GM12878 (cell line): ENCODE results near the gene MCM5. TPM values are rescaled to one million over a fixed set of nuclear protein-coding genes. Genes with fewer than 3 reads are reported as not detected.
A peak's percentile ranks its signal among the peaks of the same experiment; 100 is the strongest.

Experiments
- CEBPB ChIP-seq, 2 experiments: fragments of 150-350 bp in 1 of 2; IDR thresholded peaks; 2 replicates each; pipeline ENCODE4 v1.6.1; 2012 to 2014; ENCODE audit warnings: low read depth in 2 of 2, low read length in 2 of 2, borderline replicate concordance in 1 of 2, inconsistent platforms in 1 of 2
- IRF4 ChIP-seq: IDR thresholded peaks from 2 replicates; pipeline ENCODE4 v1.6.1; 2011; ENCODE audit warnings: low read depth, low read length
- LARP7 ChIP-seq: fragments of 450-650 bp; IDR thresholded peaks from 2 replicates; pipeline ENCODE4 v1.6.1; 2017; ENCODE audit warnings: mild to moderate bottlenecking
- RAD51 ChIP-seq: fragments of 450-650 bp; IDR thresholded peaks from 2 replicates; pipeline ENCODE4 v1.6.1; 2016; ENCODE audit warnings: moderate library complexity, mild to moderate bottlenecking, inconsistent platforms
- RELA ChIP-seq: fragments of 450-650 bp; IDR thresholded peaks from 2 replicates; pipeline ENCODE4 v1.8.0; 2014; ENCODE audit warnings: borderline replicate concordance; ENCODE audit not compliant: partially characterized antibody
- TBL1XR1 ChIP-seq: IDR thresholded peaks from 2 replicates; pipeline ENCODE4 v1.6.1; 2012; ENCODE audit warnings: low read depth, low read length, improper control_type of control experiment
- TCF7 ChIP-seq: IDR thresholded peaks from 2 replicates; pipeline ENCODE4 v1.6.1; 2014; ENCODE audit warnings: antibody characterized with exemption, borderline replicate concordance
- polyA plus RNA-seq, 11 experiments: library from polyadenylated mRNA; depleted of rRNA in 4 of 11; unstranded in 6 of 11; stranded (reverse) in 5 of 11; fragments of >200 nt; fragmentation: Nextera tagmentation in 4 of 11; fragmentation: Illumina TruSeq in 1 of 11; extraction: Ambion mirVana in 4 of 11; extraction: Trizol in 1 of 11; gene quantifications; 1 replicate in 1 of 11; 2 replicates in 10 of 11; pipeline versions ENCODE4 v1.2.1 to v1.2.3, GENCODE V29; 2011 to 2016; ENCODE audit warnings: inconsistent platforms in 2 of 11, missing spikeins in 2 of 11, low read depth in 1 of 11
- total RNA-seq, 4 experiments: library from RNA; depleted of rRNA in 3 of 4; stranded (reverse); fragments of >200 nt in 3 of 4; fragmentation: Illumina TruSeq in 1 of 4; extraction: Trizol in 1 of 4; gene quantifications; 2 replicates each; pipeline versions ENCODE4 v1.2.1 to v1.2.3, GENCODE V29; 2013 to 2021
- TF ChIP-seq, protein P1 (sequence below): fragments of 450-650 bp; IDR thresholded peaks from 2 replicates; pipeline ENCODE4 v1.6.1; 2017; ENCODE audit warnings: antibody characterized with exemption, mild to moderate bottlenecking, moderate library complexity
- TF ChIP-seq, protein P2 (sequence below): IDR thresholded peaks from 2 replicates; pipeline ENCODE4 v1.6.1; 2011; ENCODE audit warnings: borderline replicate concordance, low read depth, mild to moderate bottlenecking, moderate library complexity, mixed read lengths, low read length; ENCODE audit not compliant: insufficient read depth; ENCODE audit errors: extremely low read length
- TF ChIP-seq, protein P3 (sequence below): fragments of 450-650 bp; IDR thresholded peaks from 2 replicates; pipeline ENCODE4 v1.6.1; 2018; ENCODE audit warnings: borderline replicate concordance, mild to moderate bottlenecking; ENCODE audit not compliant: partially characterized antibody
- TF ChIP-seq, protein P4 (sequence below): fragments of 450-650 bp; IDR thresholded peaks from 2 replicates; pipeline ENCODE4 v1.6.1; 2018; ENCODE audit warnings: mild to moderate bottlenecking, low read depth, moderate library complexity; ENCODE audit not compliant: partially characterized antibody
- TF ChIP-seq, protein P5 (sequence below): IDR thresholded peaks from 2 replicates; pipeline ENCODE4 v1.6.1; 2011; ENCODE audit warnings: low read depth, low read length, improper control_type of control experiment, borderline replicate concordance
- TF ChIP-seq, protein P6 (sequence below): fragments of 450-650 bp; formaldehyde crosslinking; IDR thresholded peaks from 2 replicates; pipeline ENCODE4 v1.5.0; 2022; ENCODE audit warnings: mild to moderate bottlenecking, missing genetic modification characterization
- TF ChIP-seq, protein P7 (sequence below): fragments of 150-350 bp; IDR thresholded peaks from 2 replicates; pipeline ENCODE4 v1.6.1; 2014; ENCODE audit warnings: mild to moderate bottlenecking, low read depth, low read length

MCM5 gene
- total and polyA plus RNA-seq, 10 of the 15 experiments (the other 5 are each of a cell fraction or from before 2014, with no cell fraction given), result 14.1 to 360 (median 164) TPM

DNA sequence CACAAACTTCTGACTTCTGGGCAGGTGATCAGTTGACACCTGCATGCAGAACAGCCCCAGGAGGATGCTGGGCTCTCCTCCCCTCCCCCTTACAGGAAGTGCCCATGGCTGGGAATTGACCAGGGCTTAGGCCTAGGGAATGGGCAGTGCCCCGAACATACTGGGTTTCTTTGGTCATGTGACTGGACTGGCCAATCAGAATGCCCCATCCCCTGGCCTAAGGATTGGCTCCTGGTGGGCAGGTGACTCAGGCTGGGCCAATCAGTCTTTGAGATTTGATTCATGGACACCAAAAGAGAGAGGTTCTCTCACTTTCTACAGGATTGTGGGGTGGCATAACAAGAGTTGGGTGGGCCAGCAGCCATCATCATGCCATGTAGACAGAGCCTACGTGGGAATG is 37.1 kb downstream of the MCM5 start (continued):
- TF ChIP-seq, protein P1, sequence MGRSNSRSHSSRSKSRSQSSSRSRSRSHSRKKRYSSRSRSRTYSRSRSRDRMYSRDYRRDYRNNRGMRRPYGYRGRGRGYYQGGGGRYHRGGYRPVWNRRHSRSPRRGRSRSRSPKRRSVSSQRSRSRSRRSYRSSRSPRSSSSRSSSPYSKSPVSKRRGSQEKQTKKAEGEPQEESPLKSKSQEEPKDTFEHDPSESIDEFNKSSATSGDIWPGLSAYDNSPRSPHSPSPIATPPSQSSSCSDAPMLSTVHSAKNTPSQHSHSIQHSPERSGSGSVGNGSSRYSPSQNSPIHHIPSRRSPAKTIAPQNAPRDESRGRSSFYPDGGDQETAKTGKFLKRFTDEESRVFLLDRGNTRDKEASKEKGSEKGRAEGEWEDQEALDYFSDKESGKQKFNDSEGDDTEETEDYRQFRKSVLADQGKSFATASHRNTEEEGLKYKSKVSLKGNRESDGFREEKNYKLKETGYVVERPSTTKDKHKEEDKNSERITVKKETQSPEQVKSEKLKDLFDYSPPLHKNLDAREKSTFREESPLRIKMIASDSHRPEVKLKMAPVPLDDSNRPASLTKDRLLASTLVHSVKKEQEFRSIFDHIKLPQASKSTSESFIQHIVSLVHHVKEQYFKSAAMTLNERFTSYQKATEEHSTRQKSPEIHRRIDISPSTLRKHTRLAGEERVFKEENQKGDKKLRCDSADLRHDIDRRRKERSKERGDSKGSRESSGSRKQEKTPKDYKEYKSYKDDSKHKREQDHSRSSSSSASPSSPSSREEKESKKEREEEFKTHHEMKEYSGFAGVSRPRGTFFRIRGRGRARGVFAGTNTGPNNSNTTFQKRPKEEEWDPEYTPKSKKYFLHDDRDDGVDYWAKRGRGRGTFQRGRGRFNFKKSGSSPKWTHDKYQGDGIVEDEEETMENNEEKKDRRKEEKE, result no peak
- TF ChIP-seq CEBPB (IDR thresholded peaks at IDR 0.05; ENCODE audit: borderline replicate concordance in 1 of 2, low read depth in 2 of 2, low read length in 2 of 2), result no peak
- no peak for TF ChIP-seq RELA
- no peak for TF ChIP-seq IRF4
- TF ChIP-seq, protein P2, sequence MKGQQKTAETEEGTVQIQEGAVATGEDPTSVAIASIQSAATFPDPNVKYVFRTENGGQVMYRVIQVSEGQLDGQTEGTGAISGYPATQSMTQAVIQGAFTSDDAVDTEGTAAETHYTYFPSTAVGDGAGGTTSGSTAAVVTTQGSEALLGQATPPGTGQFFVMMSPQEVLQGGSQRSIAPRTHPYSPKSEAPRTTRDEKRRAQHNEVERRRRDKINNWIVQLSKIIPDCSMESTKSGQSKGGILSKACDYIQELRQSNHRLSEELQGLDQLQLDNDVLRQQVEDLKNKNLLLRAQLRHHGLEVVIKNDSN, result peak; percentile 75
- TF ChIP-seq TBL1XR1, result no peak
- TF ChIP-seq LARP7, result no peak
- TF ChIP-seq, protein P3, sequence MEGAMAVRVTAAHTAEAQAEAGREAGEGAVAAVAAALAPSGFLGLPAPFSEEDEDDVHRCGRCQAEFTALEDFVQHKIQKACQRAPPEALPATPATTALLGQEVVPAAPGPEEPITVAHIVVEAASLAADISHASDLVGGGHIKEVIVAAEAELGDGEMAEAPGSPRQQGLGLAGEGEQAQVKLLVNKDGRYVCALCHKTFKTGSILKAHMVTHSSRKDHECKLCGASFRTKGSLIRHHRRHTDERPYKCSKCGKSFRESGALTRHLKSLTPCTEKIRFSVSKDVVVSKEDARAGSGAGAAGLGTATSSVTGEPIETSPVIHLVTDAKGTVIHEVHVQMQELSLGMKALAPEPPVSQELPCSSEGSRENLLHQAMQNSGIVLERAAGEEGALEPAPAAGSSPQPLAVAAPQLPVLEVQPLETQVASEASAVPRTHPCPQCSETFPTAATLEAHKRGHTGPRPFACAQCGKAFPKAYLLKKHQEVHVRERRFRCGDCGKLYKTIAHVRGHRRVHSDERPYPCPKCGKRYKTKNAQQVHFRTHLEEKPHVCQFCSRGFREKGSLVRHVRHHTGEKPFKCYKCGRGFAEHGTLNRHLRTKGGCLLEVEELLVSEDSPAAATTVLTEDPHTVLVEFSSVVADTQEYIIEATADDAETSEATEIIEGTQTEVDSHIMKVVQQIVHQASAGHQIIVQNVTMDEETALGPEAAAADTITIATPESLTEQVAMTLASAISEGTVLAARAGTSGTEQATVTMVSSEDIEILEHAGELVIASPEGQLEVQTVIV, result no peak
- TF ChIP-seq, protein P4, sequence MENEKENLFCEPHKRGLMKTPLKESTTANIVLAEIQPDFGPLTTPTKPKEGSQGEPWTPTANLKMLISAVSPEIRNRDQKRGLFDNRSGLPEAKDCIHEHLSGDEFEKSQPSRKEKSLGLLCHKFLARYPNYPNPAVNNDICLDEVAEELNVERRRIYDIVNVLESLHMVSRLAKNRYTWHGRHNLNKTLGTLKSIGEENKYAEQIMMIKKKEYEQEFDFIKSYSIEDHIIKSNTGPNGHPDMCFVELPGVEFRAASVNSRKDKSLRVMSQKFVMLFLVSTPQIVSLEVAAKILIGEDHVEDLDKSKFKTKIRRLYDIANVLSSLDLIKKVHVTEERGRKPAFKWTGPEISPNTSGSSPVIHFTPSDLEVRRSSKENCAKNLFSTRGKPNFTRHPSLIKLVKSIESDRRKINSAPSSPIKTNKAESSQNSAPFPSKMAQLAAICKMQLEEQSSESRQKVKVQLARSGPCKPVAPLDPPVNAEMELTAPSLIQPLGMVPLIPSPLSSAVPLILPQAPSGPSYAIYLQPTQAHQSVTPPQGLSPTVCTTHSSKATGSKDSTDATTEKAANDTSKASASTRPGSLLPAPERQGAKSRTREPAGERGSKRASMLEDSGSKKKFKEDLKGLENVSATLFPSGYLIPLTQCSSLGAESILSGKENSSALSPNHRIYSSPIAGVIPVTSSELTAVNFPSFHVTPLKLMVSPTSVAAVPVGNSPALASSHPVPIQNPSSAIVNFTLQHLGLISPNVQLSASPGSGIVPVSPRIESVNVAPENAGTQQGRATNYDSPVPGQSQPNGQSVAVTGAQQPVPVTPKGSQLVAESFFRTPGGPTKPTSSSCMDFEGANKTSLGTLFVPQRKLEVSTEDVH, result no peak
- TF ChIP-seq, protein P5, sequence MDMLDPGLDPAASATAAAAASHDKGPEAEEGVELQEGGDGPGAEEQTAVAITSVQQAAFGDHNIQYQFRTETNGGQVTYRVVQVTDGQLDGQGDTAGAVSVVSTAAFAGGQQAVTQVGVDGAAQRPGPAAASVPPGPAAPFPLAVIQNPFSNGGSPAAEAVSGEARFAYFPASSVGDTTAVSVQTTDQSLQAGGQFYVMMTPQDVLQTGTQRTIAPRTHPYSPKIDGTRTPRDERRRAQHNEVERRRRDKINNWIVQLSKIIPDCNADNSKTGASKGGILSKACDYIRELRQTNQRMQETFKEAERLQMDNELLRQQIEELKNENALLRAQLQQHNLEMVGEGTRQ, result peak; percentile 31; the same call in 1 of the 2 replicates
- TF ChIP-seq, protein P6, sequence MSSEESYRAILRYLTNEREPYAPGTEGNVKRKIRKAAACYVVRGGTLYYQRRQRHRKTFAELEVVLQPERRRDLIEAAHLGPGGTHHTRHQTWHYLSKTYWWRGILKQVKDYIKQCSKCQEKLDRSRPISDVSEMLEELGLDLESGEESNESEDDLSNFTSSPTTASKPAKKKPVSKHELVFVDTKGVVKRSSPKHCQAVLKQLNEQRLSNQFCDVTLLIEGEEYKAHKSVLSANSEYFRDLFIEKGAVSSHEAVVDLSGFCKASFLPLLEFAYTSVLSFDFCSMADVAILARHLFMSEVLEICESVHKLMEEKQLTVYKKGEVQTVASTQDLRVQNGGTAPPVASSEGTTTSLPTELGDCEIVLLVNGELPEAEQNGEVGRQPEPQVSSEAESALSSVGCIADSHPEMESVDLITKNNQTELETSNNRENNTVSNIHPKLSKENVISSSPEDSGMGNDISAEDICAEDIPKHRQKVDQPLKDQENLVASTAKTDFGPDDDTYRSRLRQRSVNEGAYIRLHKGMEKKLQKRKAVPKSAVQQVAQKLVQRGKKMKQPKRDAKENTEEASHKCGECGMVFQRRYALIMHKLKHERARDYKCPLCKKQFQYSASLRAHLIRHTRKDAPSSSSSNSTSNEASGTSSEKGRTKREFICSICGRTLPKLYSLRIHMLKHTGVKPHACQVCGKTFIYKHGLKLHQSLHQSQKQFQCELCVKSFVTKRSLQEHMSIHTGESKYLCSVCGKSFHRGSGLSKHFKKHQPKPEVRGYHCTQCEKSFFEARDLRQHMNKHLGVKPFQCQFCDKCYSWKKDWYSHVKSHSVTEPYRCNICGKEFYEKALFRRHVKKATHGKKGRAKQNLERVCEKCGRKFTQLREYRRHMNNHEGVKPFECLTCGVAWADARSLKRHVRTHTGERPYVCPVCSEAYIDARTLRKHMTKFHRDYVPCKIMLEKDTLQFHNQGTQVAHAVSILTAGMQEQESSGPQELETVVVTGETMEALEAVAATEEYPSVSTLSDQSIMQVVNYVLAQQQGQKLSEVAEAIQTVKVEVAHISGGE, result no peak
- TF ChIP-seq RAD51, result peak; percentile 83; the same call in 1 of the 2 replicates
- TF ChIP-seq TCF7, result no peak
- TF ChIP-seq, protein P7, sequence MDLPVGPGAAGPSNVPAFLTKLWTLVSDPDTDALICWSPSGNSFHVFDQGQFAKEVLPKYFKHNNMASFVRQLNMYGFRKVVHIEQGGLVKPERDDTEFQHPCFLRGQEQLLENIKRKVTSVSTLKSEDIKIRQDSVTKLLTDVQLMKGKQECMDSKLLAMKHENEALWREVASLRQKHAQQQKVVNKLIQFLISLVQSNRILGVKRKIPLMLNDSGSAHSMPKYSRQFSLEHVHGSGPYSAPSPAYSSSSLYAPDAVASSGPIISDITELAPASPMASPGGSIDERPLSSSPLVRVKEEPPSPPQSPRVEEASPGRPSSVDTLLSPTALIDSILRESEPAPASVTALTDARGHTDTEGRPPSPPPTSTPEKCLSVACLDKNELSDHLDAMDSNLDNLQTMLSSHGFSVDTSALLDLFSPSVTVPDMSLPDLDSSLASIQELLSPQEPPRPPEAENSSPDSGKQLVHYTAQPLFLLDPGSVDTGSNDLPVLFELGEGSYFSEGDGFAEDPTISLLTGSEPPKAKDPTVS, result no peak
